ENCODE results near the gene POLK. TPM values are rescaled to one million over a fixed set of nuclear protein-coding genes. Genes with fewer than 3 reads are reported as not detected.

Gene POLK
- total and polyA plus RNA-seq, 2 donors from 2014 or later = 6.6 to 38.5 TPM

DNA sequence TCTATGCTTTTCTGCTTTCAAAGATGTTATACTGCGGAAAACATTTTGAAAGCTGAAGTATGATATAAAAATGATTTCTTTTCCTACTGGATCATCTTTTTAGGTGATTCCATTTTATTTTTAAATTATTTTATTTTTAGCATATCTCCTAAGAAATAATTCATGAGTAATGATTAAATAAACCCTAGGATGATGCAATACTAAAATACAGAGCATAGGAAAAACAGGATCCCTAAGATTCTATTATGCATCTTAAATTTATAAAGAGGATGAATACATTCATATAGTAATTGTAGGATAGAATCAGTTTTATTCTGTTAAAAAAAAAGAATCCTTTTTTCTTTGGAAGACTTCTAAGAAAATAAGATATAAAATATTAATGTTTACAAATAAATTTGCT, 10.9 kb downstream of the POLK start:
- no peaks in the 10 kb centered on the region for H3K36me3 ChIP-seq (ENCODE audit: control insufficient read depth in 2 of 3, insufficient read depth in 3 of 3, low read length in 3 of 3)
- DNase-seq (no peak), FAIRE-seq (no peak)
- H3K4me1 ChIP-seq (ENCODE audit: control insufficient read depth in 2 of 3, insufficient read depth in 2 of 3, low read depth in 1 of 3, low read length in 3 of 3) = no peaks in the 10 kb centered on the region
- H3K27ac ChIP-seq (ENCODE audit: low read depth in 2 of 2, low read length in 2 of 2) = no peak overlapping the region
- H3K4me3 ChIP-seq (ENCODE audit: low read length in 3 of 3) = no peak overlapping the region
- no peaks in the 10 kb centered on the region for H3K27me3 ChIP-seq (ENCODE audit: control insufficient read depth, insufficient read depth, low read length)
- intact Hi-C loops (cut with DNase I) = no loop called here
- H3K9me3 ChIP-seq (ENCODE audit: control insufficient read depth in 2 of 3, insufficient read depth in 1 of 3, low read length in 3 of 3) = peaks cover 0 to 15% (median 0%) of the 10 kb centered on the region in 3 donors
- TF ChIP-seq CTCF (IDR thresholded peaks at IDR 0.05; ENCODE audit: borderline replicate concordance, extremely low read depth, insufficient read depth) = no peak
- no peak overlapping the region for H3K9ac ChIP-seq (ENCODE audit: low read length in 3 of 3)

- peaks cover 0 to 15% (median 0%) of the 10 kb centered on the region in 3 donors for H3K9me3 ChIP-seq (ENCODE audit: control insufficient read depth in 2 of 3, insufficient read depth in 1 of 3, low read length in 3 of 3)
- no peaks in the 10 kb centered on the region for H3K4me1 ChIP-seq (ENCODE audit: control insufficient read depth in 2 of 3, insufficient read depth in 2 of 3, low read depth in 1 of 3, low read length in 3 of 3)
- no peak overlapping the region for H3K27ac ChIP-seq (ENCODE audit: low read depth in 2 of 2, low read length in 2 of 2)
- H3K36me3 ChIP-seq (ENCODE audit: control insufficient read depth in 2 of 3, insufficient read depth in 3 of 3, low read length in 3 of 3) = no peaks in the 10 kb centered on the region
- no peak overlapping the region for H3K4me3 ChIP-seq (ENCODE audit: low read length in 3 of 3)
- FAIRE-seq = no peak
- no peak for TF ChIP-seq CTCF (IDR thresholded peaks at IDR 0.05; ENCODE audit: borderline replicate concordance, extremely low read depth, insufficient read depth)
- H3K27me3 ChIP-seq (ENCODE audit: control insufficient read depth, insufficient read depth, low read length) = no peaks in the 10 kb centered on the region
- no peak for DNase-seq
- H3K9ac ChIP-seq (ENCODE audit: low read length in 3 of 3) = no peak overlapping the region
- intact Hi-C loops (cut with DNase I) = no loop called here
These were observed 11.6 kb downstream of the POLK start for GRCh38 chr5:75523275-75523674.

- no peak for TF ChIP-seq CTCF (IDR thresholded peaks at IDR 0.05; ENCODE audit: borderline replicate concordance, extremely low read depth, insufficient read depth)
- intact Hi-C loops (cut with DNase I) = no loop called here
- H3K27ac ChIP-seq (ENCODE audit: low read depth in 2 of 2, low read length in 2 of 2) = no peak overlapping the region
- no peak for FAIRE-seq
- no peaks in the 10 kb centered on the region for H3K4me1 ChIP-seq (ENCODE audit: control insufficient read depth in 2 of 3, insufficient read depth in 2 of 3, low read depth in 1 of 3, low read length in 3 of 3)
- H3K36me3 ChIP-seq (ENCODE audit: control insufficient read depth in 2 of 3, insufficient read depth in 3 of 3, low read length in 3 of 3) = no peaks in the 10 kb centered on the region
- no peaks in the 10 kb centered on the region for H3K27me3 ChIP-seq (ENCODE audit: control insufficient read depth, insufficient read depth, low read length)
- peaks cover 0 to 15% (median 0%) of the 10 kb centered on the region in 3 donors for H3K9me3 ChIP-seq (ENCODE audit: control insufficient read depth in 2 of 3, insufficient read depth in 1 of 3, low read length in 3 of 3)
- no peak overlapping the region for H3K9ac ChIP-seq (ENCODE audit: low read length in 3 of 3)
- no peak overlapping the region for H3K4me3 ChIP-seq (ENCODE audit: low read length in 3 of 3)
- no peak for DNase-seq
These were observed 12.4 kb downstream of the POLK start for GRCh38 chr5:75524071-75524470.

GRCh38 chr5:75524591-75524990, 12.9 kb downstream of the POLK start:
- Histone ChIP-seq H3K36me3 (ENCODE audit: control insufficient read depth in 2 of 3, insufficient read depth in 3 of 3, low read length in 3 of 3) (no peaks in the 10 kb centered on the region), H3K4me3 (ENCODE audit: low read length in 3 of 3) (no peak overlapping the region), H3K9me3 (ENCODE audit: control insufficient read depth in 2 of 3, insufficient read depth in 1 of 3, low read length in 3 of 3) (peaks cover 0 to 15% (median 0%) of the 10 kb centered on the region in 3 donors), H3K27ac (ENCODE audit: low read depth in 2 of 2, low read length in 2 of 2) (no peak overlapping the region), H3K27me3 (ENCODE audit: control insufficient read depth, insufficient read depth, low read length) (no peaks in the 10 kb centered on the region), H3K9ac (ENCODE audit: low read length in 3 of 3) (no peak overlapping the region), H3K4me1 (ENCODE audit: control insufficient read depth in 2 of 3, insufficient read depth in 2 of 3, low read depth in 1 of 3, low read length in 3 of 3) (no peaks in the 10 kb centered on the region)
- no peak for FAIRE-seq
- no peak for DNase-seq
- intact Hi-C loops (cut with DNase I) = no loop called here
- no peak for TF ChIP-seq CTCF (IDR thresholded peaks at IDR 0.05; ENCODE audit: borderline replicate concordance, extremely low read depth, insufficient read depth)
